Right lung (tissue), 5 donors: ENCODE results near the gene COA5. TPM values are rescaled to one million over a fixed set of nuclear protein-coding genes. Genes with fewer than 3 reads are reported as not detected.

Experiments
- DNase-seq, 2 donors: peaks; one replicate each; pipeline ENCODE4 v3.0.0-alpha.2; 2013
- polyA plus RNA-seq, 5 donors: library from polyadenylated mRNA; unstranded; fragments of 120-200 nt; gene quantifications; one replicate each; pipeline versions ENCODE4 v1.2.1 to v1.2.3, GENCODE V29; 2013; ENCODE audit warnings: inconsistent platforms in 1 of 5, low replicate concordance in 1 of 5; ENCODE audit not compliant: insufficient read length in 5 of 5, insufficient read depth in 1 of 5

Gene COA5
- polyA plus RNA-seq, 5 donors: 68.8 to 96.0 (median 74.6) TPM

DNA sequence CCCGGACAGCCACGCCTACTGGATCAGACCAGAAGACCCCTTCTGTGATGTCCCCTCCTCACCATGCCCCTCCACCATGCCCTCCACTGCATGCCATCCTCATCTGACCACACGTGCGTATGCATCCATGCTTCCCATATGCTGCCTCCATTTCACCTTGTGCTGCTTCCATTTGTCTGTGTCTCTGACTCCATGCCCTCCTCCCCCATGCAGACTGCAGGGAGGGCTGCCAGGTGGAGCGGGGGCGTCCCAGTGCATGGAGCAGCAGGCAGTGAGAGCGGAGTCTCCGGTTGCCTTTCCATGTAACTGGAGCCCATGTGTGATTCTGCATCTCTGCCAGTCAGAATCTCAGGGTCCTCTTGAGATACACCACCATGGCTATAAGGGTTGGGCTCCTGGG, 52.6 kb downstream of the COA5 start:
- DNase-seq: no peak

GRCh38 chr2:98554116-98554861, 54.0 kb downstream of the COA5 start:
- DNase-seq: no peak

DNA sequence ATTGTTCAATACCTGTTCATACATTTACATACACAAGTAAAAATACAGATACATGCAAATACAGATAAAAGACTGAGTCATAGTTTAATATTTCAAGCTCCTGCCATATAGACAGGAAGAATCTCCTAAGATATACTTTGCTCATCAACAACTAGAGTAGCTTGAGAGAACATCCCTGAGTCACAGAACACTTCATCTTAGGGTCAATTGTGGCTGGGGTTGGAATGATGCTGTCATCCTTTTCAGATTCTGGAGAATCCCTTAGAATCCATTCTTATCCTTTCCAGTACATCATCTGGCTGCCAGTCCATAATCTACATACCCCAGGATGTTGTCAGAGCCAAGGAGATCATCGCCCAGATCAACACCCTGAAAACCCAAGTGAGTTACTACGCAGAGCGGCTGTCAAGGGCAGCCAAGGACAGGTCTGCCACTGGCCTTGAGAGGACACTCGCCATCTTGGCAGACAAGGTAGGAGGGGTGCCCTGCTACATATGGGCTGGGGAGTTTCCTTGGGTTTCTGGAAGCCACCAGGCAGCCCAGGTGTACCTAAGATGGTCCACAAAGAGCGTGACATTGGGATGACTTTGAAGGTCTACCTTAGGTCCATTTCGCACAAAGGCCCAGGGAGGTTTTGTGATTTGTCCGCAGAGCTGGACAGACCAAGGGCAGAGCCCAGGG, 55.7 kb downstream of the COA5 start:
- no peak for DNase-seq

GRCh38 chr2:98551316-98551715, 57.0 kb downstream of the COA5 start:
- no peak for DNase-seq

DNA sequence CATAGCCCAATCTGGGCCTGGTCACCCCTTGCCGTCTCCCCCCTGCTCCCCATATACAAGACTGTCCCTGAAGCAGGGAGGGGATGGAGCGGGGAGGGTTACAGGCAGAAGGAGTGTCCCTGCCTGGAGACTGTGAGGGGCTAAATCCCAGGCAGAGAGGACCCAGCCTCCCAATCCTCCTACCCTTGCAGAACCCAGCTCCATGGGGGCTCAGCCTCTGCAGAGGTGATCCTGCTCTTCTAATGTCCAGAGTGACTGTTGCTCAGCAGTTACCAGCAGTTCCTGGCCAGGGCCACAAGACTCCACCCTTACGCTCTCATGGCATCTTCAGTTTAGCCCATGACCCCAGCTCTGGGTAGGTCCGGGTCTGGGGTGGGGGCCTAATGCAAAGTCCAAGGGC, 58.1 kb downstream of the COA5 start:
- no peak for DNase-seq

Other genes starting within 250 kb of the COA5 start
- gene INPP4A, start 163.7 kb downstream of the COA5 start, polyA plus RNA-seq: 10 to 100 TPM; 12.6 to 24.5 (median 21.5) TPM
- gene UNC50, start 77 bp upstream of the COA5 start, polyA plus RNA-seq: 10 to 100 TPM; 52.1 to 68.9 (median 58.3) TPM
- gene MGAT4A, start 122.6 kb upstream of the COA5 start, polyA plus RNA-seq: 10 to 100 TPM; 11.5 to 21.5 (median 19.1) TPM